DMS 273 (cell line): ENCODE data around the gene DENND5A.

Source experiments
- DNase-seq: peaks from one replicate; lab custom pipeline; 2025; ENCODE audit not compliant: unreplicated experiment; lab: John Stamatoyannopoulos, UW

DENND5A gene

DNA sequence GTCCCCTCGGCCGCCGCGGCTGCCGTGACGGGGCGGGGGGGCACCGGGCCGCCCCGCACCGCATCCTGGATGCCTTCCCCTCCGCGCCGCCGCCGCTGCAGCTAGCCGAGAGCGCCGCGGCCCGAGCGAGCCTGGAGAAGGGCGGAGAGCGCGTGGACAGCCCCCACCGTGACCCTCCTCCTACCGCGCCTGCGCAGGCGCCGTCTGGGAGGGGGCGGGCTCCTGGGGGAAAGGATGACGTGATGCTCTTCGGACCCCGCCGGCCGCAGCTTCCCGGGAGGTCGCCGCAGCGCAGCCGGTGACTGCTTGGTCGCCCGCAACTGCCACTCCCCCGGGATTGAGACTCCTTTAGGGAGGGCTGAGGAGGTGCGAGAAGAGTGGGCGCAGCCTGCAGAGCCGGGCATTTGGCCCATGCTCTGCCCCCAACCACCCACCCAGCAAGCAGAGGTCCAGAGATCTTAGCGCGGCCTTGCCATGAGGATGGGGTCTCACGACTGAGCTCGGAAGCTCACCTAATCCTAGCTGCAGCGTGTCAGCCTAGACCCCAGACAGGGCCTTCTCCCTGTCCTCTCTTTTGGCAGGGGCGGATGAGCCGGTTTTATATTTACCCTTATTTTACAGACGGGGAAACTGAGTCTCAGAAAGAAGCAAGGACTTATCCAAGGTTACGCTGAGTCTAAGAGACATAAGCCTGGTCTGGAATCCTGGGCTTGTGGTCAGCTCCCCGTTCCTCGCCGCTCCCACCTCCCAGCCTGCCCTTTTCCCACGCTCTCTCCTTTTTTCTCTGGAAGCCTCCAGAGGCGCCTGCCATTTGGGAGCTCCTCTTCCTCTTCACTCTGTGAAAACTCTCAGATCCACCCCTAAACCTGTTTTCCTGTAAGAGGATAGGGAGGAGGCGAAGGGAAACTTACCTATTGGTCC, at the start of gene DENND5A:
Gene DENND5A (minus strand): TSS at position 140 of the 921 bp plus-strand sequence. CDS start 281 bp downstream, outside the sequence.
- peak; percentile 87 for DNase-seq

DNA sequence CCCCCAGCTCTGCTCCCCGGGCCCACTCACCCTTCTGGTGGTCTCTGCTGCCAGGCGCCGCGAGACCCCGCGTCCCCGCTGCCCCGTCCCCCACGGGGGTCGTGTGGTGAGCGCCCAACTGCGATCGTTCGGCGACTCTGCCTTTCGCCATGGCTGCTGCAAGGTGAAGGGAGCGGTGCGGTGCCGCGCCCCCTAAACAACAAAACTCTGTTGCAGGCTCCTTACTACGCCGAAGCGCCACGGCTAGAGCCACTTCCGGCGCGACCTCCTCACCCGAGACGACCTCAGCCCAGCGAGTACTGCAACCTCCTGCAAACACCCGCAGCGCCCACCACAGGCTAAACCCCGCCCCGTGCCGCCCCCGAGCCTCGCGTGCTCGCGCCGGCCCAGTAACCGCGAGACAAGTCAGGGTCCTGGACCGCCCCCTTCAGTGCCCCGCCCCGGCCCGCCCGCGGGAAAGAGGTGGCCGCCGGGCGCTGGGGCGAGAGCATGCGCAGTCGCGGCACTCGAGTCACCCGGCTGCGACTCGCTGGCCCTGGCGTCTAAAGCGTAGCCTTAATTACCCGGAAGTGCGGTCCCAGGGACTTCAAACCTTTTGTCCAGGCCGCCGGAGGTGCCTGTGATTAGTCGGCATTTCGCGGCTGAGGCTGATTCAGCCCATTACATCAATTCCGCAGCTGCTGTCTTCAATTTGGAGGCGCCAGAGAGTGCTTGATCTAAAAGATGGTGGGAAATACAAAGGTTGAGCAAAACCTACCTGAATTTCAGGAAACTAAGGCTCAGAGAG, 49.3 kb upstream of the DENND5A start, which contains the start of gene TMEM41B:
Gene TMEM41B (minus strand): TSS at position 303 of the 787 bp plus-strand sequence. CDS start 152 bp downstream, at position 151.
- peak; percentile 97 for DNase-seq

DNA sequence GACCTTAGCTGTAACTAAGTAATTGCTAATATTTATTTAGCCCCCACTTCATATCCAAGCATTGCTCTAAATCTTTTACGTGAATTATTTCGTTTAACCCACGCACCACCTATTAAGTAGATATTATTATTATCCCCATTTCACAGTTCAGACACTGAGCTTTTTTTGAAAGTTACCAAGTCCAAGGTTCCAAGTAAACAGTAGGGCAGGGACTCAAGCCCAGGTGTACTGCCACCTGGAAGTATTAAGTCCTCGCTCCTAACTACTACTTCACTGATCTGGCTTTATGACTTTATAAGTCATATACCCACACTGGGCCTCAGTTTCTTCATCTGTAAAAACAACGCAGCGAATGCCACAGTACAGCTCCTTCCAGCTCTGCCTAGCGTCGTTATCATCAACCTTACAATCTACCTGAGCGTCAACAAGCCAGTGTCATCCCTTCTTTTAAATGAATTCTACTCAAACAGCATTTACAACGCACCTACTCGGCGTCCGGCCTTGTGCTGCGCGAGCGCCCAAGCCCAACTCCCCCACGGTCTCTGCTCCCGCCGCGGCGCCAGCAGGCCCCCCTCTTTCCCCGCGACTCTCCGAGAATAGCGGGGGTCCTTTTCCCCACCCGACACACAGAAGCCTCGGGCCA, 48.6 kb upstream of the DENND5A start:
- peak; percentile 46 for DNase-seq

DNA sequence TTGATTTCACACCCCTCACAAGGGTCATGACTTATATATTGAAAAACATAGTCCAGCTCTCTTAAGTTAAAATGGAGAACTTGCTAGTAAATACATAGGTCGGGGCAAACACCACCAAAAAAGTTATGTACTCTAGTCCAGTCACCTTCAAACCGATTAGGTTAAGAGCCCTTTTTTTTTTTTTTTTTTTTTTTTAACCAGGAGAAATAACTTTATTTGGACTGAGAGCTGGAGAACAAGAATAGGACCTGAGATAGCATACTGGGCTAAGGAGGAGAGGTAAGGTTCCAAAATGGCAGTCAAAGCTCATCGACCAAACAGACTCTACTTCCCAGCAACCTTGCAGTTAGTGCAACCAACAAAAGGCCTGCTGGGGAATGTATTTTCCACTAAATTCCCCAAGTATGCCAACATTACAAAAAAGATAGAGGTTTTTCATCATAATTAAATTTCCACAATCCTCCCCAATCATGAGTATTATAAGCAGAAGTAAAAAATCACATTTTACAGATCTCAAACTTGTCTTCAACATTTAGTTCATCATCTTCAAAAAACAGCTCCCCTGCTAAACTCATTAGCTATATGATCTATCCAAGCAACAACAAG, 45.4 kb upstream of the DENND5A start:
- DNase-seq: no peak

DNA sequence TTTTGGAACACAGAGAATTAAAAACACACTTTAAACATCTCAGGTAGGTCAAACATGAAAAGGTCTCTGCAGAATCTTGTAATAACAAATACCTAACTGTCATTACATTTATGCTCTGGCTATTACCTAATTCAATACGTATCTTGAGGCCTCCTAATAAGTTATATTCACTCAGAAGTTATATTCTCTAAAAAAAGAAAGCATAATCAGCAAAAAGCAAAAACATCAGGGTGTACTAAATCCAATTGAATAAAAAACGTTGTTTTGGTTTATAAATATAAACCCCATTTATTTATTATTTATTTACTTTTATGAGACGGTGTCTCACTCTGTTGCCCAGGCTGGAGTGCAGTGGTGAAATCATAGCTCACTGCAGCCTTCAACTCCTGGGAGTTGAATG, 39.0 kb upstream of the DENND5A start:
- no peak for DNase-seq

DNA sequence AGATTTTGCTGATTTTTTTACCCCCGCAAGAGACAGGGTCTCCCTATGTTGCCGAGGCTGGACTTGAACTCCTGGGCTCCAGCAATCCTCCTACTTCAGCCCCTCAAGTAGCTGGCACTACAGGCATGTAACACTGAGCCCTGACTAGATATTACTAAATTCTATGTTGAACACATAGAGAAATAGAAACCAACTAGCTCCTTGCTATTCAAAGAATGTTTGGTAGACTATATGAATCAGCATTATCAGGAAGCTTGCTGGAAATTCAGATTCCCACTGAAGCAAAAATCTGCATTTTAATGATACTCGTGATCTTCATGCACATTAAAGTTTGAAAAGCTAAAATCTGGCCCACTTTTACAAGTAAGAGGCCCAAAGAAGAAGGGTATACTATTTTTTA, 37.3 kb upstream of the DENND5A start:
- DNase-seq: no peak

DNA sequence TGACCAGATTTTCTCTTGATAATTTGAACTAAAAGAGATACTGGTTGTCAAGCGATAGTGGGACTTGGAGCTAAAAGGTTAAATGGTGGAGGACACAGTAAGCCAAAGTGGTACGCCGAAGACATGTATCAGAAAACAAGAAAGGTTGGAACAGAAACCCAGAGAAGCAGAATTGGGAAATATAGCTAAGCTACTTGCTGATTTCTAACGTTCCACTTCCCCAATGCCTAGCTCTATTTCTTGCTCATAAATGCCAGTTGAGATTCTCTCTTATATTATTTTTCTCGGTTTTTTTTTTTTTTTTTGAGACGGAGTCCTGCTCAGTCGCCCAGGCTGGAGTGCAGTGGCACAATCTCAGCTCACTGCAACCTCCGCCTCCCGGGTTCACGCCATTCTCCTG, 36.6 kb upstream of the DENND5A start:
- DNase-seq: no peak

DNA sequence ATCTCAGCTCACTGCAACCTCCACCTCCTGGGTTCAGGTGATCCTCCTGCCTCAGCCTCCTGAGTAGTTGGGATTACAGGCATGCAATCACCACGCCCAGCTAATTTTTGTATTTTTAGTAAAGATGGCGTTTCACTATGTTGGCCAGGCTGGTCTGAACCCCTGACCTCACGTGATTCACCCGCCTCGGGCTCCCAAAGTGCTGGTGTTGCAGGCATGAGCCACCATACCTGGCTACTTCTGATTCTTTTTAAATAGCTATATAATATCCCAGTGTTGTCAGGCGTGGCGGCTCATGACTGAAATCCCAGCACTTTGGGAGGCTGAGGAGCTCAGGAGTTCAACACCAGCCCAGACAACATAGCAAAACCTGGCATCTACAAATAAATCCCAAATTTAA, 28.5 kb upstream of the DENND5A start:
- no peak for DNase-seq

DNA sequence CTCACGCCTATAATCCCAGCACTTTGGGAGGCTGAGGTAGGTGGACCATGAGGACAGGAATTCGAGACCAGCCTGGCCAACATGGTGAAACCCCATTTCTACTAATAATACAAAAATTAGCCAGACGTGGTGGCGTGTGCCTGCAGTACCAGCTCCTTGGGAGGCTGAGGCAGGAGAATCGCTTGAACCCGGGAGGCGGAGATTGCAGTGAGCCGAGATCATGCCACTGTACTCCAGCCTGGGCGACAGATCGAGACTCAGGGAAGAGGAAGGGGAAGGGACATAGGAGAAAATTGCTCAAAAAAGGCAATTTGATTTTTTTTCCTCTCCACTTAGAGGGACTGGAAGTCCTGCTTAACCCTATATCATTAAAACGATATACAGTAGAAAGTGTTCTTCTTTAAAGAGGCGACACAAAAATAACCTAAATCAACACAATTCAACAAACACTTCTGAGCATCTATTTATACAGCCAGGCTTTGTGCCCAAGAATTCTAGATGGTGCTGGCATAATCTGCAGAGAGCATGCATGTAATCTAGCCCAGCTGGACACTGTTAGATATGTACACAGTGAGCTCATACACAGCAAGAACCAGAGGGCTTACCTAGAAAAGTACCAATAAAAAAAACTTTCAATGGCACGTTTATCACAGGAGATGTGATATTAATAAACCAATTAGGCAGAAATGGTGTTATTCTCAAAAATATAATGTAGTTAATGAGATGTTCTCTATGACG, 20.9 kb upstream of the DENND5A start:
- DNase-seq: no peak

DNA sequence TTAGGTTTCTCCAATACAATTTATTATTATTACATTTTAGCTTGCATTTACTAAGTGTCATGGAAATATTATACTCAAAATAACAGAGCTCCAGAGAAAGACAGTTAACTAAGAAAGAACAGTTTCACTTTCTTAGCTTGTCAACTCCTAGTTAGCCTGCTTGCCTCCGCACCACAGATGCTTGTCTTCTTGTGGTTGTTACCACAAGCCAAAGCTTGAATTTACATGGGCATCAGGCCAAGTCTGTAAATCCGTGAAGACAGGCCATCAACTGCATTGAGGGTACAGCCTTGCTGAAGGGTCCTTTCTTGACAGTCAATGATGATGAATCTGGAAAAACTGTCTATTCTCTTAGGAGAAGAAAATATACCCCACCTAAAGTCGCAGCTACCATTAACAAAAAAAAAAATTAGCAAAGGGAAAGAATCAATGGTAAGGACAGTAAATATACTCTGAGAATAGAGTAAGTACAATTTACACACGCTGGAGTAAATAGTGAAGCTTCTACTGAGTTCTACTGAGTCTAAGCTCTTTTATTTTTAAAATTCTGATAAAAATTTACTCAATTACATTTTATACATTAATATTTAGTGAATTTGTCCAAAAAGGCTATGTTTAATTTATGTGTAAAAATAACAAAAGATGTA, 15.6 kb upstream of the DENND5A start:
- peak; percentile 80 for DNase-seq

DNA sequence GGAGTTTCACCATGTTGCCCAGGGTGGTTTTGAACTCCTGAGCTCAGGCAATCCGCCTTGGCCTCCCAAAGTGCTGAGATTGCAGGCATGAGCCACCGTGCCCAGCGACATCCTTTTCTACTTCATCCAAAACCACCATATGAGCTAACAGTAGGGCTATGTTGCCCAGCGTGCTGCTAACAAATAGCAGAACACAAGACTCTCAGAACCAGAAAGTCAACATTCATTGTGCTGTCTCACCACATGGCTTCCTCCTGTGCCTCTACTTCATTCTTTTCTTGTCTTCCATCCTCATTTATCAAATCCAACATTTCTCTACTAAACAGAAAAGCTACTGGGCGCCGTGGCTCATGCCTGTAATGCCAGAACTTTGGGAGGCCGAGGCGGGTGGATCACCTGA, 12.0 kb upstream of the DENND5A start:
- DNase-seq: no peak

DNA sequence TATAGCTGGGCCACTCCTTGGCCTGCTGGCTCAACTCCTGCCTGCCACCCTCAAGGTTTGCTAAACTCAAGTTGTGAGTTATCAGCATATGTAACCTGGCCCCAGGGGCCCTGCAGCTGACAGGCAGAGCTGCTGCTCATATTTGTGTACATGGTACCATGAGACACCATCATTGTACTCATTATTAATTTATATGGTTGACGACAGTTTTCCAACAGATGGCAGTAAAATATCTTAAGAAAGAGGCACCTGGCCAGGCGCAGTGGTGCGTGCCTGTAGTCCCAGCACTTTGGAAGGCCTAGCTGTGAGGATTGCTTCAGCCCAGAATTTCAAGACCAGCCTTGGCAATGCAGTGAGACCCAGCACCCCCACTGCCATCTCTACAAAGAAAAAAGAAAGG, 11.4 kb upstream of the DENND5A start:
- peak; percentile 50 for DNase-seq

DNA sequence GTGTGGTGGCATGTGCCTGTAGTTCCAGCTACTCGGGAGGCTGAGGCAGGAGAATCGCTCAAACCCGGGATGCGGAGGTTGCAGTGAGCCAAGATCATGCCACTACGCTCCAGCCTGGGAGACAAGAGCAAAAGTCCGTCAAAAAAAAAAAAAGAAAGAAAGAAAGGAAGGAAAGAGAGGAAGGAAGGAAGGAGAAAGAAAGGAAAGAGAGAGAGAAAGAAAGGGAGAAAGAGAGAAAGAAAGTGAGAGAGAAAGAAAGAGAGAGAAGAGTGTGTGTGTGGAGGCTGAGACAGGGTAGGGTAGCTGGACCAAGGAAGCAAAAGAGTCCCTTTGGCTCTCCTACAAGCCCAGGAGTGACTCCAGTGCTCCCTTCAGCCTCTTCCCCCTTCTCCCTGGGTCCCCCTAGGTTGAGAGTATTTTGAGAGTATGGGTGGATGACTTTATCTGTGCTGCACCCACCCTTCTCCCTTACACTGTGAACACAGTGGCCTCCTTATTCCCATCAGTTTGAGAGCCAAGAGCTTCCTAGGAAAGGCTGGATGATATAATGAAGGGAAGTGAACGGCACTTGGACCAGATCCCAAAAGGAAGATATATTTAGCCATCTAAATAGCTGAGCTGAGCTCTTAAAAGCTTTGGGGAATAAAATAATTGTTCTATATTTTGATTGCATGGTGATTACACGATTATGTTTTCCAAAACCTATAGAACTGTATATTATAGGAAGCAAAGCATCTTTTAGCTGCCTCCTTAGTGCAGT, 9.5 kb upstream of the DENND5A start:
- no peak for DNase-seq

DNA sequence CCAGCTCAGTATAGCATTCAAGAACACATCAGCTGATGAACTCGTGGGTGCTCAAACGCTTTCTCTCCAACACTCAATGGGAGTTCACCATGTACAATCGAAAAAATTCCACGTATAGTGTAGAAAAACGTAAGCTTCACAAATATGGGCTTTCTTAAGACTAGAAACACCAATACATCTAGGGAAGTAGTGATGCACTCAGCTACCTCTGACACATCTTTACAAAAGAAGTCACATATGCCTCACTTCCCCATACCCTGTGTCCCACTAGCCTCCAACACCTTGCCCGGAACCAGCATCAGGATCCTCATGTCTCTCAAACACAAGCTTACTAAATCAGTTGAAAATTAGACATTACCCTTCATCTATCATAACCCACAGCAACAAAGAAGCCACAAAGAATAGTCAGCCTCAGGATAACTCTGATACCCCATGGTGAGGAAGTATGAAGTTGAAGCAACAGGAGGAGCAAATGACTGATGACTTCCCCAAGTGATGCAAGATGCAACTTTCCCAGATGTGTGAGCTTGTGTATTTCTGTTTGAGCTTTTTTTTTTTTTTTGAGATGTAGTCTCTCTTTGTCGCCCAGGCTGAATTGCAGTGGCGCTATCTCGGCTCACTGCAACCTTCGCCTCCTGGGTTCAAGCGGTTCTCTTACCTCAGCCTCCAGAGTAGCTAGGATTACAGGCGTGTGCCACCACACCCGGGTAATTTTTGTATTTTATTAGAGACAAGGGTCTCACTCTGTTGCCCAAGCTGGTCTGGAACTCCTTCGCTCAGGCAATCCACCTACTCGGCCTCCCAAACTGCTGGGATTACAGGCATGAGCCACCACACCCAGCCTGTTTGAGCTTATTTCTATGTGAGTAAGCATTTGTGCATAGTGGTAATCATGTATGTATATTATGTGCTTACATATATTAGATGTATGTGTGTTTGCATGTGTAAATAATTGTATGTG, 8.5 kb upstream of the DENND5A start:
- DNase-seq: no peak

DNA sequence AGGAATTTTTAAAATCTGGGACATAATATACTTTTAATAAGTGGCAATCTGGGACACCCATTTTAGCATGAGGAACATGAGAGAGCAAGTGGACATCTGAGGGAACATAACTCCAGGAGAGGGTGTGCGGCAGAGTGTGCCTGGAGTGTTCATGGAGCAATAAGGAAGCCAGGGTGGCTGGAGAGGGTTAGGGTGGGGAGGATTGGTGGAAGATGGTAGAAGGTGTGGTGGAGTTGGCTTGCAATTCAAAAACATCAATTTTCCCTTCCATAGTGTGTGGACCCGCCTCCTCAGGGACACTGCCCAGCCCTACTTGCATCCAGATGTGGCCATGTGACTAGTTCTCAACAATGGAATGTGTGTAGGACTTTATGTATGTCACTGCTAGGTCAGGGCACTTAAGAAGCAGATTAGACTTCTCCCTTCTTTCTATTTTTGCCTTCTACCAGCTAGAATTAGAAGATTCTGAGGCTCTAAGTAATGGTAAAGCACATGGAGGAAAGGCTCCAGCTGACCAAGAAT, 4.4 kb upstream of the DENND5A start:
- DNase-seq: no peak

DNA sequence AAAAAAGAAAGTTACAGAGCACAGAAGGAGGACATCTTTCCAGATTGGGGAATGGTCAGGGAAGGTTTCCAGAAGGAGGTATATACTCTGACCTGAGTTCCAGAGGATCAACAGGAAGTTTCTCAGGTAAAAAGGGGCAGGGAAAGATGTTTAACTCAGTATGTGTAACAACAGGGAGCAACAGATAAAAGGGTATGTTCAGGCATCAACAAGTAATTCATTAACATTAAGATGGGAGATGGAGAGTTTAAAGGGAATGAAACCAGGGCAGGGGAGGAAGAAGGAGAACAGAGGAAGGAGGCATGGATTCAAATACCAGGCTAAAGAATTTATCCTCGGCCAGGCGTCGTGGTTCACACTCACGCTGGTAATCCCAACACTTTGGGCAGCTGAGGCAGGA, 2.5 kb upstream of the DENND5A start:
- no peak for DNase-seq

DNA sequence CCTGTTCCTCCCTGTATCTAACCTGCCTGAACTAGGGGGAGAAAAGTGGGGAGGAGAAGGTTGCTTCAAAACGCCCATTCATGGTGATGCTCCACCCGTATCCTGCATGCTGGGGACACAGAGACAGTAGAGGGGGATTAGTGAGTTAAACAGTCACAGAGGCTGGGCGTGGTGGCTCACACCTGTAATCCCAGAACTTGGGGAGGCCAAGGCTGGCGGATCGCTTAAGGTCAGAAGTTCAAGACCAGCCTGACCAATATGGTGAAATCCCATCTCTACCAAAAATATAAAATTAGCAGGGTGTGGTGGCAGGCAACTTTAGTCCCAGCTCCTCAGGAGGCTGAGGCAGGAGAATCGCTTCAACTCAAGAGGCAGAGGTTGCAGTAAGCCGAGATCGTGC, 1.8 kb upstream of the DENND5A start:
- no peak for DNase-seq
